SW 1271 (cell line): ENCODE results near the gene SLC9A1.

Source experiments
- DNase-seq, 2 experiments: peaks; one replicate each; lab custom pipeline; 2025; lab: John Stamatoyannopoulos, UW

The SLC9A1 gene

GRCh38 chr1:27150641-27151040 is 4.3 kb downstream of the SLC9A1 start:
- no peak for DNase-seq

- DNase-seq: no peak
These were observed 4.7 kb downstream of the SLC9A1 start for GRCh38 chr1:27150183-27150582.

GRCh38 chr1:27149762-27150113 is 5.2 kb downstream of the SLC9A1 start:
- no peak for DNase-seq

- no peak for DNase-seq
These were observed 5.7 kb downstream of the SLC9A1 start for GRCh38 chr1:27149084-27149761.

GRCh38 chr1:27148591-27148990 is 6.3 kb downstream of the SLC9A1 start:
- no peak for DNase-seq

- DNase-seq: no peak
These were observed 6.9 kb downstream of the SLC9A1 start for GRCh38 chr1:27147842-27148518.

GRCh38 chr1:27145934-27146354 is 9.0 kb downstream of the SLC9A1 start:
- DNase-seq: no peak

- DNase-seq: no peak
These were observed 9.8 kb downstream of the SLC9A1 start for GRCh38 chr1:27144920-27145661.

- no peak for DNase-seq
These were observed 10.7 kb downstream of the SLC9A1 start for GRCh38 chr1:27144049-27144748.

GRCh38 chr1:27143401-27143800 is 11.5 kb downstream of the SLC9A1 start:
- no peak for DNase-seq

GRCh38 chr1:27142464-27142863 is 12.5 kb downstream of the SLC9A1 start:
- no peak for DNase-seq

GRCh38 chr1:27141266-27142003 is 13.5 kb downstream of the SLC9A1 start:
- DNase-seq: no peak

GRCh38 chr1:27139980-27140379 is 14.9 kb downstream of the SLC9A1 start:
- DNase-seq: no peak

GRCh38 chr1:27138927-27139326 is 16.0 kb downstream of the SLC9A1 start:
- no peak for DNase-seq

- no peak for DNase-seq
These were observed 16.6 kb downstream of the SLC9A1 start for GRCh38 chr1:27138368-27138767.

GRCh38 chr1:27137544-27138075 is 17.3 kb downstream of the SLC9A1 start:
- DNase-seq: no peak

GRCh38 chr1:27136998-27137542 is 17.9 kb downstream of the SLC9A1 start:
- no peak for DNase-seq

- no peak for DNase-seq
These were observed 18.7 kb downstream of the SLC9A1 start for GRCh38 chr1:27136236-27136551.

- DNase-seq: no peak
These were observed 19.2 kb downstream of the SLC9A1 start for GRCh38 chr1:27135541-27136235.

- no peak for DNase-seq
These were observed 20.9 kb downstream of the SLC9A1 start for GRCh38 chr1:27133991-27134390.

- no peak for DNase-seq
These were observed 21.8 kb downstream of the SLC9A1 start for GRCh38 chr1:27133158-27133557.
